Dendritic cell treated with granulocyte-macrophage colony-stimulating factor and Interleukin-4, amounts not matched to agents 40 ng/mL and 50 ng/mL, for 4 days (primary cell): Measurements from ENCODE around the gene ZNF219.
"Not testable (repeated sequence)": the region's sequence is repeated elsewhere in the genome, so short reads cannot be mapped to it uniquely, and the experiment has no call there.

Experiments
- H3K27ac Mint-ChIP-seq: one replicate; pipeline ENCODE4 v1.8.0; 2022; ENCODE audit warnings: mild to moderate bottlenecking, mixed read lengths
- H3K27me3 Mint-ChIP-seq: one replicate; pipeline ENCODE4 v1.8.0; 2022; ENCODE audit warnings: mild to moderate bottlenecking, mixed read lengths
- H3K36me3 Mint-ChIP-seq: one replicate; pipeline ENCODE4 v1.8.0; 2022; ENCODE audit warnings: low read depth, mixed read lengths
- H3K4me1 Mint-ChIP-seq: one replicate; pipeline ENCODE4 v1.8.0; 2022; ENCODE audit warnings: low read depth, mixed read lengths
- H3K4me3 Mint-ChIP-seq: one replicate; pipeline ENCODE4 v1.8.0; 2022; ENCODE audit warnings: mild to moderate bottlenecking, moderate library complexity, mixed read lengths
- H3K9me3 Mint-ChIP-seq: one replicate; pipeline ENCODE4 v1.8.0; 2022; ENCODE audit warnings: mixed read lengths
- intact Hi-C: fragments of 100-400 bp; cut with micrococcal nuclease; formaldehyde crosslinking; loops from one replicate; pipeline ENCODE4 v1.15.0; 2022

Gene ZNF219

DNA sequence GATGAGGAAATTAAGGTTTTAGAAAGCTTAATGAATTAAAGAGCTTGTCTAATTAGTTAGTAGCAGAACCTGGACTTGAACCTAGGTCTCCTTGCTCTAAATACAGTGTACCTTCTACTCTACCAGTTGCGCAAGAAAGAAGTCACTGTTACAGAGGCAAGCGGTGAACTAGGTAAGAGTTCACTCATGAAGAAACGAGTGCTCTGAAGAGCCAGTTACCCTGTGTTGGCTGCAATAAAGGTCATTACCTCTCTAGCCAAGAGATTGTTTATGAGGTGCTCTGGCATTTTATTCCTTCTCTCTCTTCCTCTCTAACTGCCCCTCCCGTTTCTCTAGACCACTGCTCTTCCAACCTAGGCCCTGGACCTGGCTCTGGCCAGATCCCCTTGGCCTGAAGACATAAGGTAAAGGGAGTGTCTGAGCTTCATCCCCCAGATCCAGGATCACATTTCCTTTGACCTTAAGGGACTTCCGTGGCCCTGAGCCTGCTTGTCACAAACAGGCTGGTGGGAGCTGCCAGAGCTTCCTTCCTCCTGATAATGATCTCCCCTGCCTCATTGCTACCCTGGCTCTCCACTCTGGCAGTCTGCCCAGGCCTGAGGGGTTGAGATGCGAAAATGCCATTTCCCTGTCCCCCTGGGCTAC is 54.4 kb downstream of the ZNF219 start:
- peaks cover 33% of the 10 kb centered on the region for H3K4me1 Mint-ChIP-seq
- no peaks in the 10 kb centered on the region for H3K9me3 Mint-ChIP-seq
- no peak overlapping the region for H3K4me3 Mint-ChIP-seq
- intact Hi-C loops, result no loop called here
- H3K27ac Mint-ChIP-seq, result peak overlapping the region; percentile 23
- peaks cover 31% of the 10 kb centered on the region for H3K27me3 Mint-ChIP-seq
- H3K36me3 Mint-ChIP-seq, result no peaks in the 10 kb centered on the region

DNA sequence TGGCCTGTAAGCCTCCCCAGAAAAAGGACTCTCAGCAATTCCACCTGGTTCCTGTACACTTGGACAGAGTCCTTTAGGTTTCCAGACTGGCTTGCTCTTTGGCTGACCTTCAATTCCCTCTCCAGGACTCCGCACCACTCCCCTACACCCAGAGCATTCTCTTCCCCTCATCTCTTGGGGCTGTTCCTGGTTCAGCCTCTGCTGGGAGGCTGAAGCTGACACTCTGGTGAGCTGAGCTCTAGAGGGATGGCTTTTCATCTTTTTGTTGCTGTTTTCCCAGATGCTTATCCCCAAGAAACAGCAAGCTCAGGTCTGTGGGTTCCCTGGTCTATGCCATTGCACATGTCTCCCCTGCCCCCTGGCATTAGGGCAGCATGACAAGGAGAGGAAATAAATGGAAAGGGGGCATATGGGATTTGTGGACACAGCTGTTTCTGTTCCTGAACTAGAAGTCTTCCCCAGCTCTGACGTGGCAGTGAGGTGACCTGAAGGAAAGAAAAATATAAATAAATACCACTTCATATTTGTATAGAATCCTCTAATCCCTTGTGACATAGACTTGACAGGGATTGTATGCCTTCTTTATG is 55.0 kb downstream of the ZNF219 start:
- Mint-ChIP-seq H3K27me3 (peaks cover 29% of the 10 kb centered on the region), H3K36me3 (no peaks in the 10 kb centered on the region), H3K9me3 (no peaks in the 10 kb centered on the region), H3K4me3 (no peak overlapping the region), H3K27ac (no peak overlapping the region), H3K4me1 (peaks cover 37% of the 10 kb centered on the region)
- intact Hi-C loops, result no loop called here

GRCh38 chr14:21042918-21043317 is 55.5 kb downstream of the ZNF219 start:
- peaks cover 37% of the 10 kb centered on the region for H3K4me1 Mint-ChIP-seq
- no peak overlapping the region for H3K27ac Mint-ChIP-seq
- intact Hi-C loops, result no loop called here
- no peaks in the 10 kb centered on the region for H3K36me3 Mint-ChIP-seq
- no peaks in the 10 kb centered on the region for H3K9me3 Mint-ChIP-seq
- peaks cover 29% of the 10 kb centered on the region for H3K27me3 Mint-ChIP-seq
- H3K4me3 Mint-ChIP-seq, result no peak overlapping the region

DNA sequence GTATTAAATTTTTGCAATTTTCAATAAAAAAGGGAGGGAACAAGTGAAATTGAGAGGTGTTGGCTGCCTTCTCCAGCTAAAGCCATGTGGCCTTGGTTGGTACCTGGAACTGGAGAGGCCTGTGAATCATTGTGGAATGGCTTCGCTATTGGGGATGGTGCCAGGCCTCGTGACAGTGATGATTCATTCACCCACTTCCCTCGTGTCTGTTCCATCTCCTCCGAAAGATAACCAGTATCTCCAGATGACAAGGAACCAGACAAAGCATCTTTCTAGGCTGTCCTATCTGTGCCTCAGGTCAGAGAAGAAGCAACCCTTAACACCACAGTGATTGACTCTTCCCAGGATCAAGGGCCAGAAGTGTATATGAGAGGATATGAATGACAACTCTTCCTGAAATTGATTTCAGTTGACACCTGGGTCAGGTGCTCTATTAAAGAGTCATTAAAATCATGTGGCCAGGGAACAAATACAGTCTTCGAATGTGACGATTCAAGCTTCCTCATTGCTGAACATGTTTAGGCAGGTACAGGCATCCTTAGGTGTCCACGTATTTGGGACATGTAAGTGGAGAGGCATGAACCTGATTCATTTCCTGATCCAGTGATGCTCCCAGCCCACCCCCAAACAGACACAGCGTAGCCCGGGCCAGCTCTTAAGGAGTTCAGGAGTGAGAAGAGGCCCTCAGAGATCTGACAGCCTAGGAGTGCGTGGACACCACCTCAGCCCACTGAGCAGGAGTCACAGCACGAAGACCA is 56.6 kb downstream of the ZNF219 start, which contains the start of gene RNASE7:
RNASE7 (plus strand) TSS at position 687 of the 758 bp plus-strand sequence. CDS start 631 bp downstream, outside the sequence.
- H3K4me1 Mint-ChIP-seq, result peaks cover 40% of the 10 kb centered on the region
- no peak within 1 kb of the TSS for H3K27ac Mint-ChIP-seq
- peaks cover 26% of the 10 kb centered on the region for H3K27me3 Mint-ChIP-seq
- H3K36me3 Mint-ChIP-seq, result no peaks in the 10 kb centered on the region
- H3K4me3 Mint-ChIP-seq, result no peak within 1 kb of the TSS
- no peaks in the 10 kb centered on the region for H3K9me3 Mint-ChIP-seq
- intact Hi-C loops, result no loop called here

- Mint-ChIP-seq H3K27me3 (peaks cover 28% of the 10 kb centered on the region), H3K4me1 (peaks cover 49% of the 10 kb centered on the region)
- intact Hi-C loops, result loop anchor here (1.0 kb wide), 1 partner anchor 27 kb away; no protein-coding TSS in a partner anchor
- H3K4me3 Mint-ChIP-seq, H3K9me3 Mint-ChIP-seq, H3K27ac Mint-ChIP-seq, H3K36me3 Mint-ChIP-seq: not testable (repeated sequence)
Observed at GRCh38 chr14:21040941-21041340, 57.5 kb downstream of the ZNF219 start.

- no peaks in the 10 kb centered on the region for H3K36me3 Mint-ChIP-seq
- peaks cover 28% of the 10 kb centered on the region for H3K27me3 Mint-ChIP-seq
Observed at GRCh38 chr14:21040370-21040925, 58.0 kb downstream of the ZNF219 start.

More at GRCh38 chr14:21040370-21040925, 58.0 kb downstream of the ZNF219 start:
- intact Hi-C loops, result loop anchor here (1.0 kb wide), 1 partner anchor 26 kb away; no protein-coding TSS in a partner anchor
- Mint-ChIP-seq H3K9me3 (no peaks in the 10 kb centered on the region), H3K27ac (no peak overlapping the region), H3K4me1 (peaks cover 54% of the 10 kb centered on the region), H3K4me3 (no peak overlapping the region)
